NK-92 treated with Interleukin-12 subunit alpha and Interleukin-12 subunit beta, amount 100 ng/mL, for 24 hours (cell line): ENCODE data around the gene PDE6B.
"Not testable (repeated sequence)": the region's sequence is repeated elsewhere in the genome, so short reads cannot be mapped to it uniquely, and the experiment has no call there.

Source experiments
- DNase-seq: peaks from one replicate; lab custom pipeline; 2025; lab: John Stamatoyannopoulos, UW

The PDE6B gene

DNA sequence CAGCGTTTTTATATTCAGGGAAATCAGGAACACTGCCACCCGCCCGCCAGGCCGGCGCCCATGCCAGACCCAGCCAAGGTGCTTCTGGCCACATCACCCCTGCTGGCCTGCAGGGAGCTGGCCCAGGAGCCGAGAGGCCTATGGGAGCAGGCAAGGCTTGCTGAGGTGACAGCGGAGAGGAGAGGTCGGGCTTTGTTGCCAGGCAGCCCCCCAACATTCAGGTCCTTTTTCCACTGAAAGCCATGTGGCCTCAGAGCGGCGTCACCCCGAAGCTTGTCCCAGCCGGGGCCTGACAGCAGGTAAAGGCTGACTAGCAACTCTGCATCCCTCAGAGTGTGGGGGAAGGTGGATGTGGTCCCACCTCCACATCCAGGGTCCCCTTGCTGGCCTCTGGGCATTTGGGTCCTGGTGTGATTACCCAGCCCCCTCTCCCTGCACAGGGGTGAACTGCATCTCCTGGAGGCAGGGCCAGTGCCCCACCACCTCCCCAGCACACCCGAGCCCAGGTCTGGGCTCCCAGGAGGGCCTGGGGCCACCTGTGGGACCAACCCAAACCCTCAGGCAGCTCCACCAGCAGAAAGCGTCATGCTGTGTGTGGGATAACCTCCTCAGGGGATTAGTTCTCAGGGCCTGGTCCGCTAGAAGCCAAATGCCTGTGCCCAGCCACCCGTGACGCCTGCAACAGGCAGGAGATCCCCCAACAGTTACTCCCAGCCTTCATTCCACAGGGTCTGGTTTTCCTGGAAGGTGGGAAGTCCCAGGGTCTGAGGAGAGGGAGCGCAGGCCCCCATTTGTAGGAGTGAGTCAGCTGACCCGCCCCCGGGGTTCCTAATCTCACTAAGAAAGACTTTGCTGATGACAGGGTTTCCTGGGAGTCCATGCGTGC, at the start of gene PDE6B:
Gene PDE6B, plus strand, starts transcription at position 869 of the 886 bp plus-strand sequence. CDS start 54 bp downstream, outside the sequence.
- DNase-seq: no peak

DNA sequence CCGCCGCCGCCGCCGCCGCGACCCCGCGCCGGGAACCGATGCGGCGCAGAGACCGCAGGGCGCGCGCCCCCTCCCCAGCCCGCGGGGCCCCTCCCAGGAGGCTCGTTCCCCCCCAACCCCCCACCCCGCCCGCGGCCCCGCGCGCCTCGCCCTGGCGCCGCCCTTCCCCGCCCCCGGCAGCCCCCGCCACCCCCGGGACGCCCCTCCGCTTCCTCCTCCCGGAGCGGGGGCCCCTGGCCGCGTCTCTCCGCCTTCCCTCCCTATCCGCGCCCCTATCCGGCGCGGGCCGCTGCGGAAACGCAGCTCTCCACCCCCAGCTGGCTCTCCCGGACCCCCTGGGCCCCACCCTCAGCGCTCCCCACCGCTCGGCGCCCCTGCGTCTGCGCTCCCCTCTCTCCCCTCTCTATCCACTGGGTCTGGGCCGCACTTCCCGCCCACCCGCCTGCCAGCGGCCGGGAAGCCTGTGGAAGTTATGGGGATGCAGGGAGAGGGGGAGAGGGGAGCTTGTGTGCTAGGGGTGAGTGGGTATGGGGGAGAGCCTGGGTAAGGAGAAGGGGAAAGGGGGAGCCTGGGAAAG, 49.0 kb upstream of the PDE6B start, which contains the start of gene TMEM271:
Gene TMEM271, minus strand, starts transcription at position 51 of the 577 bp plus-strand sequence. CDS start 233 bp downstream, outside the sequence.
- DNase-seq: no peak

DNA sequence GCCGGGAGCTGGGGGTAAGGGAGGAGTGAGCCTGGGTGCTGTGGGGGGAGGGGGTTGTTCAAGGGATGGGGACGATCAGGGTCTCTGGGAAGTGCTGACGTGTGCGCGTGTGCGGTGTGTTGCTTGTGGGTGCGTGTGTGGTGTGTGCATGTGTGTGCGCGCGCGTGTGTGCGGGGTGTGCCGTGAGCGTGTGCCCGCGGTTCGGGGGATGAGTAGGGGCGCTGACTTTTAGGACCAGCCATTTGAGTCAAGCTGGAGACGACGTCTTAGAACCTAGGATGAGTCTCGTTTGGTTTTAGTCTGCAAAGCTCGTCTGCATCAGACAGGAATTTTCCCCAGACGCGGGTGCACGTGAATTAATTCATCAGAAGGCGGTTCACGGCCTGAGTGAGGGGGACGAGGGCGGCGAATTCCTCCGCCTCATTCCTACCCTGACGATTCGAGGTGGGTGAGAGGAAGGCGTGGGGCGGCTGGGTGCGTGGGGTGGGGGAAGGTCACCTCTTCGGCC, 48.3 kb upstream of the PDE6B start:
- DNase-seq: no peak

DNA sequence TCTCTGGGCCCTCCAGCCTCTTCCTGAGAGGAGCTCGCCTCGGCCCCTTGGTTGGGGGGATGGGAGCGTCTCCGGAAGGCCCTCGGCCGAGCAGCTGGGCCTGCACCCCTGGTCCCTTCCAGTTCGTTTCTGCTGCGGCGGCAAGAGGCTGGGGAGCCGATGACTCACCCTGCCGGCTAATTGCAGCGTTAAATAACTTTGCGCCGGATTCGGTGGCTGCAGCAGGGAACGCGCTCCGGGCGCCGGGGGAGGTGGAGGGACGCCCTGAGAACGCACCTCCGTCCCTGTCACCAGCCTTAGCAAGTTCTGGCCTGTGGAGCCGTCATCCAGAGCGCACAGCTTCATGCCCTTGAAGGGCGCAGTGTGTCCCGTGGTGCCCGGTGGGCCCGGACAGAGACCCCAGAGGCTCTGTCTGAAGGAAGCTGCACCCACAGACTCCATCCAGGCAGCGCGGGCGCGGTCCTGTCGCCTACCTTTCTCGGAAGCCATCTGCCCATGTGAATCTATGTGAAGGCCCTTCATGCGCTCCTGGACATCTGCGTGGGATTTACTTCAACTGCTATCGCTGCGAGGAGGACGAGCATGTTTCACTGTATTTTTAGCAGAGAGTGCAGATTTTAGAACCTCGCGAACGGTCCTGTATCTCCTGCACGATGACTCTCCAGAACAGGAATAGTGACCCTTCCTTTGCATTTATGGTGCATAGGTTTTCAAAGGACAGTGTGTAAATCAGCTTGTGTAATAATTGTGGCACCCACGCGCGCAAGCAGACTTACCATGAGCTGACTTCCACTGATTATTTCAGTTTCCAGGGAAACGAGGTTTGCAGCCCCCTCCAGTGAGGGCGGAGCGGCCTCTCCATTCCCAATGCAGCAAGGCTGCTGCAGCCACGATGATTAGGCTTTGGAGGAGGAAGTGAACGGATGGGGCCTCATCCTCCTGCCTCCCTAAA, 47.6 kb upstream of the PDE6B start:
- DNase-seq: no peak

DNA sequence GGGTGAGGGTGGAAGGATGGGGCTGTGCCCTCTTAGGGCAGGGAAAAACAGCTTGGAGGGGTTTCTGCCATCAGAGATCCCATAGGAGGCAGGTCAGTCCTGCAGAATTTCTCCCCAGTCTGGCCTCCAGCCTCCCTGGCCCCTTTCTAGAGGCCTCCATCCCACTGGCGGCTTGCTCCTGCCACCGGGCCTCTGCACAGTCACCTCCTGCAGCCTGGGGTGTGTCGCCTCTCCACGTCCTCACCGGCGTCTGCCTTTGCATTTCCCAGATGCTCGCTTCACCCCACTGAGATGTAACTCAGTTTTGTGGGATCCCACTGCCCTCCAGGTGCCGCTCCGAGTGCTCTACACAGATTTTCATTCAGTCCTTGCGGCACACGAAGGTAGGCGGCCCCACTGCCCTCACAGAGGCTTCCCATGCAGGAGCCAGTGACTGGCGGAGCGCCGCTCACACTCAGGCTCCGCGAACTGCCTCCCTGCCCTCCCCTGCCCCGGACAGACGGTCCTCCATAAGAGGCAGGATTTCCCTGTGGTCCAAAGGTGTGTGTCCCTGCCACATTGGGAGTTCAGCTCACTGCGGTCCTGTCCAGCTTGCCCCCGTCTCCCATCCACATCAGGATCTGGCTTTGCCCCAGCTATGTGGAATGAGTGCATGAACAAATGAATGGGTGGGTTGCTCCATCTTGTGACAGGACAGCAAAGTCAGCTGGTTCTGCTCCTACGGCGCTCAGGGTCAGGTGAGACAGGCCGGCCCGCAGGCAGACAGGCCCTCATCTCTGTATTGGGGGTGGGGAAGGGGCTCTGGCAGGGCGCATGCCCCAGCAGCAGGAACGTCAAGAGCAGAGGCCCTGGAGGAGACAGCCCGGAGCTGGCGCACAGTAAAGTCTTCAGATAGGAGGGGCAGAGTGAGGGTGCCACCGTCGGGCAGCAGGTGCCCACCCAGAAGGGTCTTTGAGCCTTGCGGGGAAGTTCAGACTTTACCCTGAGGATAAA, 46.6 kb upstream of the PDE6B start:
- no peak for DNase-seq

DNA sequence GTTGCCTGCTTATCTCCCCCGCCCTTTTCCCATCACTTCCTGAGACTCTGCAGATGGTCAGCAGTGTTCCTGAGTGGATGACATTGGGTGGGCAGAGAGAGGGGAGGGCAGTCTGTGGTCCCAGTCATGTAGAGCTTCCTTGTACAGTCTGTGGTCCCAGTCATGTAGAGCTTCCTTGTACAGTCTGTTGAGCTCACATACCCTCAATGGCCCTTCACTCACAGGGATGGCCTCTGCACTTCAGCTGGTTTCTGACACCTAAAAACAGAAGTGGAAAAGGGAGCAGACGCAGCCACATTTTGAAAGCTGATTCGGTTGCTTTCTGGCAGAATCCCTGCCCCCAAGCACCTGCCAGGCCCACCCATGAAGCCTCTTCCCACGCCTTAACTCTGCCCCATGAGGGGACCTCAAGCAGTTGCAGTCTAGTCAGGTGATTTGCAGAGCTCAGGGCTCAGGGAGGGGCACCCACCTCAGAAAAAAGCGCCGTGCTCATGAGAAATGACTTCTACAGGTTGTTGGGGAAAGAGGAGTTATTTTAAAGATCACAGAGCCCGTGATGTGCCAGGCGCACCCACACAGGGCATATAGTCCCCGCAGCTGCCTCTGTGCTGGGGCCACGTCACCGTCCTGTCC, 45.7 kb upstream of the PDE6B start:
- no peak for DNase-seq

DNA sequence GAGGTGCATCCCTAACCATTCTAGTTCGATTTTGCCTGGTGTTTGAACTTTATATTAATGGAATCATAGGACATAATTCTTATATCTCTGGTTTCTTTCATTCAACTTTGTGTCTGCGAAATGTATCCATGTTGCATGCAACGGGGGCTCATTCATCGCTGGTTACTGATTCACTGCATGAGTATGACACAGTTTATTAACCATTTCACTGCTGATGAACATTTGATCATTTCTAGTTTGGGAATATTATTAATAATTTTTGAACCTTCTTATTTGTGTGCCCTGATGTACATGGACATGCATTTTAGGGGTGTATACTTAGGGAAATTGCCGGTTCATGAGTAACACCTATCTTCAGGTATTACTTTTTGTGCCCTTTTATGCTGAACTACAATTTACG, 44.2 kb upstream of the PDE6B start:
- DNase-seq: no peak

- DNase-seq: no peak
These were observed 43.5 kb upstream of the PDE6B start for GRCh38 chr4:581753-582361.

DNA sequence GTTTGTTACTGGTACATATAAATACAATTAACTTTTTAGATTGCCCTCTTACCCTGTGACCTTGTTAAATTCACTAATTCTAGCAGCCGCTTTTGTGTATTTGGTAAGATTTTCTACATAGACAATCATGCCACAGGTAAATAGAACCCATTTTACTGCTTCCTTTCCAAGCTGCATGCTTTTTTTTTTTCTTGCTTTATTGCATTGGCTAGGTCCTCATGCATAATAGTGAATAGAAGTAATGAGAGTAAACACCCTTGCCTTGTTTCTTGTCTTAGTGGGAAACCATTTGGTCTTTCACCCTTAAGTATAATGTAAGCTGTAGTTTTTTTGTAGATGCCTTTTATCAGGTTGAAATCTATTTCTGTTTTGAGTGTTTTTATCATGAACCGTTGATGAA, 41.6 kb upstream of the PDE6B start:
- DNase-seq: no peak

- no peak for DNase-seq
These were observed 37.6 kb upstream of the PDE6B start for GRCh38 chr4:587671-588350.

DNA sequence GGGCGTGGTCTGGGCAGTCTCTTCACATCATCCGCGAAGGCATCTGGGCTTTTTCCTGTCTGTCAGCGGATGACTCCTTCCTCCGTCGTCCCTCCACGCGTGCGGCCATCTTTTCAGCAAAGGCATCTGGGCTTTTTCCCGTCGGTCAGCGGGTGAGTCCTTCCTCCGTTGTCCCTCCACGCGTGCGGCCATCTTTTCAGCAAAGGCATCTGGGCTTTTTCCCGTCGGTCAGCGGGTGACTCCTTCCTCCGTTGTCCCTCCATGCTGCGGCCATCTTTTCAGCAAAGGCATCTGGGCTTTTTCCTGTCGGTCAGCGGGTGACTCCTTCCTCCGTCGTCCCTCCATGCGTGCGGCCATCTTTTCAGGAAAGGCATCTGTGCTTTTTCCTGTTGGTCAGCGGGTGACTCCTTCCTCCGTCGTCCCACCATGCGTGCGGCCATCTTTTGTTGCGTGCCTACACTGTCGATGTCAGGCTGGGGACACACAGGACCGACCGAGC, 37.0 kb upstream of the PDE6B start:
- no peak for DNase-seq

DNA sequence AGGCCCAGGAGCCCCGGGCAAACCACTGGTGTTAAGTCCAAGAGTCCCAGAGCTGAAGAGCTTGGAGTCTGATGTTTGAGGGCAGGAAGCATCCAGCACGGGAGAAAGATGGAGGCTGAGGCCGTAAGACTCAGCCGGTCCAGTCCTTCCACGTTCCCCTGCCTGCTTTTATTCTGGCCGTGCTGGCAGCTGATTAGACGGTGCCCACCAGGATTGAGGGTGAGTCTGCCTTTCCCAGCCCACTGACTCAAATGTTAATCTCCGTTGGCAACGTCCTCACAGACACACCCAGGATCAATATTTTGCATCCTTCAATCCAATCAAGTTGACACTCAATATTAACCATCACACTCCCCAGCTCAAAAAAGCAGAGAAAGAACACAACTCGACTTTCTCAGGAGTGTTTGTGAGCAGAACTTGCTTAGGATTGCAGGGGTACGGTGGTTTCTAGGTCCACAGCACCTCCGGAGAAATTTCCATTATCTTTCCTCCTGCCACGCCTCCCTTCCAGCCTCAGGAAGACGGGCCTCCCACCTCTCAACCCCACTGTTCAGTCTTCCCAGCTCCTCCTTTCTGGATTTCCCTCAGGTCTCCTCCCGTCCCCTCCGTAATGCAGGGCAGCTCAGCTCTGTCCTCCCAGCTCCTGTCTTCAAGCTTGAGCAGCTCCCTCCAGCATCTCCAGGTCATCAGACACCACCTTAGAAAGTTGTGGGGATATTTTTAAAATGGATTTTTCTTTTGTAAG, 36.0 kb upstream of the PDE6B start:
- DNase-seq: no peak

DNA sequence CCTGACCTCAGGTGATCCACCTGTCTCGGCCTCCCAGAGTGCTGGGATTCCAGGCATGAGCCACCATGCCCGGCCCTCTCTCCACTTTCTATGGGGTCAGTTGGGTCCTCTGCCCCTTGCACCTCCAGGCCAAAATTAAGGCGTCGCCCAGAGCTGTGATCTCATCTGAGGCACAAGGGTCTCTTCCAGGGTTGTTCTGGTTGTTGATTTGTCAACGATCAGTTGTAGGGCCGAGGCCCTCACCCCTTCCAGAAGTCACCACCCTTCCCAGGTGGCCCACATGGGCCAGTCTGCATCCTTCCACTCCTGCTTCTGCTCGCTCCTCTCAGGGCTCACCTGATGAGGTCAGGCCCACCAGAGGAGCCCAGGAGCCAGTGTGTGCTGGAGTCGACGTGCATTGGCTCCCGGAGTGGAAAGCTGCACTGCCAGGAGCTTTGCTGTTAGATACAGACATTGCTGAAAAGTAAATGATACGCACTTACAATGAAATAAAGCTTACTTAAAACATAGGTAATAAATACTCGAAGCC, 35.0 kb upstream of the PDE6B start:
- no peak for DNase-seq

- DNase-seq: not testable (repeated sequence)
These were observed 33.2 kb upstream of the PDE6B start for GRCh38 chr4:592178-592577.

DNA sequence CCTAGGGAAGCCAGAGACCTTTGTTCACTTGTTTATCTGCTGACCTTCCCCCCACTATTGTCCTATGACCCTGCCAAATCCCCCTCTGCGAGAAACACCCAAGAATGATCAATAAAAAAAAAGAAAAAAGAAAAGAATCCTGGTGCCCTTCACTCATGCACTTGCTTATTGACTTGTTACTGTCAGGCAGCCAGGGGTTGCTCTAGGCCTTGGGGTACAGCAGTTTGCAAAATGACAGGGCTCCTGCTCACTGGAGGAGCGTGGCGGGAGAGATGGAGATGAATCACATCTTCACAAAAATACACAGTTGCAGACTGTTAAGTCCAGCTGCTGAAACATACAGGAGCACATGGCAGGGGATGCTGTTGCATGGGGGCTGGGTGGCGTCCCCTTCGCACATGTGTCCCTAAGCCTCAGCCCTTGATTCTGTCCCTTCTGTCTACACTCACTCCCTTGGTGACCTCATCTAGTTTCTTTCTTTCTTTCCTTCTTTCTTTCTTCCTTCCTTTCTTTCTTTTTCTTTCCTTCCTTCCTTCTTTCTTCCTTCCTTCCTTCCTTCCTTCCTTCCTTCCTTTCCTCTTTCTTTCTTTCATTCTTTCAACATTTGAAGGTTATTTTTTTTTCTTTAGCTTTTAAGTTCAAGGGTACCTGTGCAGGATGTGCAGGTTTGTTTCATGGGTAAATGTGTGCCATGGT, 32.4 kb upstream of the PDE6B start:
- DNase-seq: no peak

GRCh38 chr4:598925-599324, 26.4 kb upstream of the PDE6B start:
- DNase-seq: no peak

GRCh38 chr4:600166-600565, 25.2 kb upstream of the PDE6B start:
- DNase-seq: no peak
